Endothelial cell of umbilical vein (primary cell): Measurements from ENCODE around the gene PYGO2. TPM values are rescaled to one million over a fixed set of nuclear protein-coding genes. Genes with fewer than 3 reads are reported as not detected.

Experiments
- BruUV-seq: library from RNA; stranded (reverse); fragments of 400-500 nt; replicated peaks from 2 replicates; lab custom pipeline; 2021; lab: Mats Ljungman, UMichigan
- CTCF ChIA-PET: fragments of 300-600, 350-600 bp; sonication (Branson Sonifier 250); formaldehyde crosslinking; loops from one replicate; lab custom pipeline; 2021; ENCODE audit warnings: antibody characterized with exemption, inconsistent platforms; lab: Charles Lee
- POLR2A ChIA-PET: fragments of 300-600, 350-600 bp; sonication (Branson Sonifier 250); formaldehyde crosslinking; loops from one replicate; lab custom pipeline; 2021; ENCODE audit warnings: antibody characterized with exemption, inconsistent platforms; lab: Charles Lee
- DNase-seq: peaks from one replicate; pipeline ENCODE4 v3.0.0-alpha.2; 2011; ENCODE audit warnings: low read depth, low spot score
- FAIRE-seq: peaks from 2 replicates; lab custom pipeline; 2011; peaks lifted over from hg19 to GRCh38; lab: Jason Lieb, UNC
- H2AFZ ChIP-seq: 2 replicates; pipeline ENCODE4 v1.6.0; 2012; ENCODE audit warnings: low read depth, low read length, control low read depth, inconsistent platforms
- H3K27ac ChIP-seq: 2 replicates; pipeline ENCODE4 v1.5.1; 2011; ENCODE audit warnings: low read depth, mild to moderate bottlenecking, control low read depth, low read length, moderate library complexity; ENCODE audit not compliant: insufficient read depth
- H3K27me3 ChIP-seq, 2 experiments: 2 replicates each; pipeline versions ENCODE4 v1.6.0 to v1.6.1; 2011; ENCODE audit warnings: low read length in 2 of 2, mixed read lengths in 1 of 2; ENCODE audit not compliant: control insufficient read depth in 2 of 2, insufficient read depth in 2 of 2
- H3K36me3 ChIP-seq, 2 experiments: 2 replicates in 1 of 2; 3 replicates in 1 of 2; pipeline ENCODE4 v1.5.1; 2011; ENCODE audit warnings: low read length in 2 of 2, mild to moderate bottlenecking in 1 of 2, moderate library complexity in 1 of 2; ENCODE audit not compliant: control insufficient read depth in 2 of 2, insufficient read depth in 2 of 2; ENCODE audit errors: extremely low read depth in 1 of 2
- H3K4me1 ChIP-seq: 3 replicates; pipeline ENCODE4 v1.5.1; 2011; ENCODE audit warnings: mild to moderate bottlenecking, low read length; ENCODE audit not compliant: control insufficient read depth, insufficient read depth; ENCODE audit errors: extremely low read depth
- H3K4me2 ChIP-seq: 2 replicates; pipeline ENCODE4 v1.6.1; 2011; ENCODE audit warnings: low read length, control low read depth, mixed read lengths; ENCODE audit not compliant: insufficient read depth
- H3K4me3 ChIP-seq, 3 experiments: fragments of 200-600 bp in 1 of 3; sonication (generic), shearing (Covaris generic) in 1 of 3; replicated peaks in 1 of 3; 2 replicates each; pipeline ENCODE4 v1.5.1; 2011 to 2016; ENCODE audit warnings: control low read depth in 3 of 3, low read length in 3 of 3, mild to moderate bottlenecking in 2 of 3, inconsistent platforms in 1 of 3, low read depth in 1 of 3, moderate library complexity in 1 of 3; ENCODE audit not compliant: insufficient read depth in 1 of 3
- H3K79me2 ChIP-seq: 2 replicates; pipeline ENCODE4 v1.6.0; 2012; ENCODE audit warnings: low read length, inconsistent platforms; ENCODE audit not compliant: control insufficient read depth, insufficient read depth
- H3K9ac ChIP-seq: replicated peaks from 2 replicates; pipeline ENCODE3; 2011; ENCODE audit warnings: low read length, control low read depth; ENCODE audit not compliant: insufficient read depth; ENCODE audit errors: extremely low read depth
- H3K9me1 ChIP-seq: replicated peaks from 3 replicates; pipeline ENCODE4 v1.6.0; 2011; ENCODE audit warnings: mild to moderate bottlenecking, low read length; ENCODE audit not compliant: control insufficient read depth, insufficient read depth; ENCODE audit errors: extremely low read depth
- H3K9me3 ChIP-seq: replicated peaks from 2 replicates; pipeline ENCODE4 v1.5.1; 2012; ENCODE audit warnings: low read length, inconsistent platforms; ENCODE audit not compliant: control insufficient read depth, insufficient read depth
- H4K20me1 ChIP-seq: replicated peaks from 2 replicates; pipeline ENCODE3; 2011; ENCODE audit warnings: mild to moderate bottlenecking, low read length; ENCODE audit not compliant: control insufficient read depth, insufficient read depth; ENCODE audit errors: extremely low read depth
- EZH2 ChIP-seq: IDR thresholded peaks from 2 replicates; pipeline ENCODE4 v1.6.1; 2012; ENCODE audit warnings: borderline replicate concordance, low read depth, mild to moderate bottlenecking, moderate library complexity, low read length, inconsistent platforms; ENCODE audit not compliant: severe bottlenecking
- FOS ChIP-seq: IDR thresholded peaks from 2 replicates; pipeline ENCODE4 v1.6.1; 2011; ENCODE audit warnings: mild to moderate bottlenecking, low read length, moderate library complexity, borderline replicate concordance; ENCODE audit not compliant: insufficient read depth
- GATA2 ChIP-seq: IDR thresholded peaks from 2 replicates; pipeline ENCODE4 v1.7.0; 2011; ENCODE audit warnings: low read depth, mild to moderate bottlenecking, moderate library complexity, mixed read lengths, low read length; ENCODE audit not compliant: insufficient read length, insufficient read depth
- JUN ChIP-seq: IDR thresholded peaks from 2 replicates; pipeline ENCODE4 v1.6.1; 2011; ENCODE audit warnings: borderline replicate concordance, low read depth; ENCODE audit not compliant: insufficient read length, insufficient read depth
- MYC ChIP-seq: IDR thresholded peaks from one replicate; pipeline ENCODE4 v1.6.1; 2011; ENCODE audit warnings: mild to moderate bottlenecking, low read depth, low read length
- POLR2A ChIP-seq: IDR thresholded peaks from 2 replicates; pipeline ENCODE4 v1.6.1; 2012; ENCODE audit warnings: low read depth, mild to moderate bottlenecking, control low read depth, low read length
- POLR2AphosphoS5 ChIP-seq: IDR thresholded peaks from 2 replicates; pipeline ENCODE4 v1.6.1; 2012; ENCODE audit warnings: low read depth, mild to moderate bottlenecking, control low read depth, low read length, moderate library complexity; ENCODE audit not compliant: insufficient read depth
- dilution Hi-C: fragments of 300-500 bp; cut with MboI; formaldehyde crosslinking; loops from one replicate; pipeline ENCODE4 v1.15.0; 2019; ENCODE audit warnings: low sequenced_read_pairs; ENCODE audit not compliant: extremely low pct_ligation_motif_present
- intact Hi-C: fragments of 100-400 bp; cut with micrococcal nuclease; formaldehyde crosslinking; loops from one replicate; pipeline ENCODE4 v1.10.0; 2022
- polyA plus RNA-seq, 4 experiments: library from polyadenylated mRNA; depleted of rRNA in 3 of 4; stranded (reverse) in 3 of 4; unstranded in 1 of 4; fragments of >200 nt; gene quantifications; 2 replicates each; pipeline versions ENCODE4 v1.2.1 to v1.2.3, GENCODE V29; 2011 to 2012; ENCODE audit warnings: missing spikeins in 1 of 4
- total RNA-seq: library from RNA; stranded (reverse); gene quantifications from 2 replicates; pipeline ENCODE4 v1.2.3, GENCODE V29; 2021
- TF ChIP-seq, protein P1 (sequence below): IDR thresholded peaks from 2 replicates; pipeline ENCODE4 v1.6.1; 2011; ENCODE audit not compliant: insufficient read depth, insufficient read length
- TF ChIP-seq, protein P2 (sequence below), 2 donors: IDR thresholded peaks; 1 replicate in 1 of 2; 2 replicates in 1 of 2; pipeline ENCODE4 v1.5.1; 2011; ENCODE audit warnings: low read length in 2 of 2, mild to moderate bottlenecking in 2 of 2, moderate library complexity in 2 of 2, control low read depth in 1 of 2, inconsistent platforms in 1 of 2, low read depth in 1 of 2; ENCODE audit not compliant: insufficient read depth in 1 of 2; ENCODE audit errors: extremely low read depth in 1 of 2

The PYGO2 gene
- total and polyA plus RNA-seq, 2 donors (not counting 3 experiments of a cell fraction or from before 2014, with no cell fraction given) = 19.3 to 21.5 TPM

DNA sequence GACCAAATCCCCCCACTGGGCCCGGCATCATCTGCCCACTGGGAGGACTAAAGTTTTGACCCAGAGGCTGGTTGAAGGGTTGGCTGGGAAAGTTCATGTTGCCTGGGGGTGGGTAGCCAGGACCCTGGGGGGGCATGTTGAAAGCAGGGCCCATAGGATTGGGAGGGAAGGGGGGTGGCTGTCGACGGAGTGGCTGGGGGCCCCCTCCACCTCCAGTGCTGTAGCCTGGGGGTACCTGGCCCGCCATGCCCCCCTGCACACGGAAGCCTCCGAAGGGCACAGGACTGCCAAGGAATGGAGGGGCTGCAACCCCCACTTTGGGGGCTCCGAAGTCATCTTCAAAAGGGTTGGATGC is 2.2 kb downstream of the PYGO2 start:
- Histone ChIP-seq H3K4me3 (no peak overlapping the region), H3K4me1 (peaks cover 33% of the 10 kb centered on the region), H3K27me3 (no peaks in the 10 kb centered on the region), H3K27ac (no peak overlapping the region), H3K4me2 (no peak overlapping the region), H3K36me3 (peaks cover 1 to 21% of the 10 kb centered on the region in 2 experiments), H3K9ac (no peak overlapping the region), H3K9me1 (no peaks in the 10 kb centered on the region), H2AFZ (no peak overlapping the region), H3K79me2 (peaks cover 9% of the 10 kb centered on the region), H3K9me3 (no peaks in the 10 kb centered on the region), H4K20me1 (no peaks in the 10 kb centered on the region)
- TF ChIP-seq POLR2A (no peak), JUN (no peak), MYC (no peak), GATA2 (no peak), POLR2AphosphoS5 (no peak), FOS (no peak), EZH2 (no peak)
- TF ChIP-seq, protein P1, sequence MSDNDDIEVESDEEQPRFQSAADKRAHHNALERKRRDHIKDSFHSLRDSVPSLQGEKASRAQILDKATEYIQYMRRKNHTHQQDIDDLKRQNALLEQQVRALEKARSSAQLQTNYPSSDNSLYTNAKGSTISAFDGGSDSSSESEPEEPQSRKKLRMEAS = no peak
- TF ChIP-seq, protein P2, sequence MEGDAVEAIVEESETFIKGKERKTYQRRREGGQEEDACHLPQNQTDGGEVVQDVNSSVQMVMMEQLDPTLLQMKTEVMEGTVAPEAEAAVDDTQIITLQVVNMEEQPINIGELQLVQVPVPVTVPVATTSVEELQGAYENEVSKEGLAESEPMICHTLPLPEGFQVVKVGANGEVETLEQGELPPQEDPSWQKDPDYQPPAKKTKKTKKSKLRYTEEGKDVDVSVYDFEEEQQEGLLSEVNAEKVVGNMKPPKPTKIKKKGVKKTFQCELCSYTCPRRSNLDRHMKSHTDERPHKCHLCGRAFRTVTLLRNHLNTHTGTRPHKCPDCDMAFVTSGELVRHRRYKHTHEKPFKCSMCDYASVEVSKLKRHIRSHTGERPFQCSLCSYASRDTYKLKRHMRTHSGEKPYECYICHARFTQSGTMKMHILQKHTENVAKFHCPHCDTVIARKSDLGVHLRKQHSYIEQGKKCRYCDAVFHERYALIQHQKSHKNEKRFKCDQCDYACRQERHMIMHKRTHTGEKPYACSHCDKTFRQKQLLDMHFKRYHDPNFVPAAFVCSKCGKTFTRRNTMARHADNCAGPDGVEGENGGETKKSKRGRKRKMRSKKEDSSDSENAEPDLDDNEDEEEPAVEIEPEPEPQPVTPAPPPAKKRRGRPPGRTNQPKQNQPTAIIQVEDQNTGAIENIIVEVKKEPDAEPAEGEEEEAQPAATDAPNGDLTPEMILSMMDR (IDR thresholded peaks at IDR 0.05; ENCODE audit: extremely low read depth in 1 of 2, insufficient read depth in 1 of 2, low read depth in 1 of 2, low read length in 2 of 2) = no peak
- CTCF ChIA-PET = no interaction called here
- BruUV-seq = no TSS peak
- DNase-seq (no peak), FAIRE-seq (no peak)
- POLR2A ChIA-PET = interaction anchor here (2.6 kb wide), 1 partner anchor 14 kb away, joined by 24 read pairs; no protein-coding TSS in a partner anchor
- dilution Hi-C loops (no loop called here), intact Hi-C loops (no loop called here)
